Effector memory CD8-positive, alpha-beta T cell (primary cell): ENCODE measurements around the gene DPP6.

ENCODE experiments used
- ATAC-seq: fragments of 150-1000 bp; cut with Tn5 transposase; replicated peaks from 2 replicates; pipeline ENCODE4 v1.10.0; 2021; ENCODE audit warnings: mild to moderate bottlenecking, moderate library complexity
- DNase-seq, 3 experiments: peaks; one replicate each; pipeline ENCODE4 v3.0.0; 2021
- H3K27ac Mint-ChIP-seq, 2 donors: one replicate each; pipeline ENCODE4 v1.8.0; 2022; ENCODE audit warnings: mild to moderate bottlenecking in 2 of 2, mixed read lengths in 2 of 2, moderate library complexity in 2 of 2
- H3K27me3 Mint-ChIP-seq, 2 donors: one replicate each; pipeline ENCODE4 v1.8.0; 2022; ENCODE audit warnings: mixed read lengths in 2 of 2
- H3K36me3 Mint-ChIP-seq: one replicate; pipeline ENCODE4 v1.8.0; 2022; ENCODE audit warnings: mild to moderate bottlenecking, moderate library complexity, mixed read lengths; ENCODE audit not compliant: insufficient read depth
- H3K4me1 Mint-ChIP-seq, 2 donors: one replicate each; pipeline ENCODE4 v1.8.0; 2022; ENCODE audit warnings: low read depth in 2 of 2, mixed read lengths in 2 of 2
- H3K4me3 Mint-ChIP-seq, 2 donors: one replicate each; pipeline ENCODE4 v1.8.0; 2022; ENCODE audit warnings: mild to moderate bottlenecking in 2 of 2, mixed read lengths in 2 of 2, moderate library complexity in 2 of 2
- H3K9me3 Mint-ChIP-seq, 2 donors: one replicate each; pipeline ENCODE4 v1.8.0; 2022; ENCODE audit warnings: mixed read lengths in 2 of 2

DPP6 gene

GRCh38 chr7:154909241-154910105 is 857.3 kb downstream of the DPP6 start:
- Mint-ChIP-seq H3K4me1 (peaks cover 8 to 11% of the 10 kb centered on the region in 2 donors), H3K27me3 (peaks cover 30 to 55% of the 10 kb centered on the region in 2 donors), H3K9me3 (peaks cover 0 to 2% of the 10 kb centered on the region in 2 donors), H3K27ac (no peak overlapping the region), H3K36me3 (no peaks in the 10 kb centered on the region), H3K4me3 (no peak overlapping the region)
- ATAC-seq: no peak
- no peak for DNase-seq

GRCh38 chr7:154910125-154910524 is 857.9 kb downstream of the DPP6 start:
- no peak for ATAC-seq

GRCh38 chr7:154910977-154911376 is 858.8 kb downstream of the DPP6 start:
- no peak overlapping the region for H3K4me3 Mint-ChIP-seq
- H3K4me1 Mint-ChIP-seq: peaks cover 8 to 11% of the 10 kb centered on the region in 2 donors
- peaks cover 0 to 2% of the 10 kb centered on the region in 2 donors for H3K9me3 Mint-ChIP-seq
- no peak for DNase-seq
- peak overlapping the region in 1 of 2 donors; percentile 7 for H3K27ac Mint-ChIP-seq
- no peak for ATAC-seq
- no peaks in the 10 kb centered on the region for H3K36me3 Mint-ChIP-seq
- peaks cover 34 to 55% of the 10 kb centered on the region in 2 donors for H3K27me3 Mint-ChIP-seq

More at GRCh38 chr7:154910125-154910524, 857.9 kb downstream of the DPP6 start:
- Mint-ChIP-seq H3K27ac (no peak overlapping the region), H3K4me3 (no peak overlapping the region), H3K27me3 (peaks cover 30 to 55% of the 10 kb centered on the region in 2 donors), H3K4me1 (peaks cover 8 to 11% of the 10 kb centered on the region in 2 donors), H3K9me3 (peaks cover 0 to 2% of the 10 kb centered on the region in 2 donors), H3K36me3 (no peaks in the 10 kb centered on the region)
- no peak for DNase-seq

- H3K4me3 Mint-ChIP-seq: no peak overlapping the region
- H3K4me1 Mint-ChIP-seq: peaks cover 8 to 11% of the 10 kb centered on the region in 2 donors
- DNase-seq (no peak), ATAC-seq (no peak)
- peaks cover 36 to 57% of the 10 kb centered on the region in 2 donors for H3K27me3 Mint-ChIP-seq
- H3K27ac Mint-ChIP-seq: peak overlapping the region in 1 of 2 donors; percentile 7
- H3K36me3 Mint-ChIP-seq: no peaks in the 10 kb centered on the region
- H3K9me3 Mint-ChIP-seq: peaks cover 0 to 2% of the 10 kb centered on the region in 2 donors
These were observed 859.2 kb downstream of the DPP6 start for GRCh38 chr7:154911411-154911810.

- H3K4me3 Mint-ChIP-seq: no peak overlapping the region
- H3K27ac Mint-ChIP-seq: no peak overlapping the region
- H3K9me3 Mint-ChIP-seq: peaks cover 0 to 2% of the 10 kb centered on the region in 2 donors
- DNase-seq (no peak), ATAC-seq (no peak)
- peaks cover 8 to 11% of the 10 kb centered on the region in 2 donors for H3K4me1 Mint-ChIP-seq
- H3K27me3 Mint-ChIP-seq: peaks cover 36 to 63% of the 10 kb centered on the region in 2 donors
- no peaks in the 10 kb centered on the region for H3K36me3 Mint-ChIP-seq
These were observed 859.8 kb downstream of the DPP6 start for GRCh38 chr7:154911862-154912455.

- no peak for ATAC-seq
- no peak overlapping the region for H3K4me3 Mint-ChIP-seq
- H3K27me3 Mint-ChIP-seq: peaks cover 34 to 65% of the 10 kb centered on the region in 2 donors
- DNase-seq: no peak
- no peak overlapping the region for H3K27ac Mint-ChIP-seq
- H3K9me3 Mint-ChIP-seq: peaks cover 0 to 2% of the 10 kb centered on the region in 2 donors
- H3K36me3 Mint-ChIP-seq: no peaks in the 10 kb centered on the region
- H3K4me1 Mint-ChIP-seq: peaks cover 6 to 7% of the 10 kb centered on the region in 2 donors
These were observed 860.9 kb downstream of the DPP6 start for GRCh38 chr7:154912871-154913637.

GRCh38 chr7:154913638-154914307 is 861.6 kb downstream of the DPP6 start:
- Mint-ChIP-seq H3K36me3 (no peaks in the 10 kb centered on the region), H3K27me3 (peaks cover 29 to 65% of the 10 kb centered on the region in 2 donors), H3K9me3 (peaks cover 0 to 2% of the 10 kb centered on the region in 2 donors), H3K27ac (no peak overlapping the region), H3K4me1 (peaks cover 4% of the 10 kb centered on the region in 2 donors), H3K4me3 (peak overlapping the region; percentile 74 to 92)
- peak; percentile 89 to 90 (median 89) for DNase-seq
- peak; percentile 99 for ATAC-seq

GRCh38 chr7:154914308-154914995 is 862.3 kb downstream of the DPP6 start:
- no peak overlapping the region for H3K27ac Mint-ChIP-seq
- no peak for ATAC-seq
- peaks cover 0 to 2% of the 10 kb centered on the region in 2 donors for H3K9me3 Mint-ChIP-seq

GRCh38 chr7:154914996-154915380 is 862.8 kb downstream of the DPP6 start:
- Mint-ChIP-seq H3K4me3 (peak overlapping the region in 1 of 2 donors; percentile 92), H3K27me3 (peaks cover 20 to 52% of the 10 kb centered on the region in 2 donors), H3K4me1 (peaks cover 4% of the 10 kb centered on the region in 2 donors), H3K27ac (no peak overlapping the region), H3K36me3 (no peaks in the 10 kb centered on the region), H3K9me3 (peaks cover 0 to 2% of the 10 kb centered on the region in 2 donors)
- DNase-seq (no peak), ATAC-seq (no peak)

More at GRCh38 chr7:154914308-154914995, 862.3 kb downstream of the DPP6 start:
- peaks cover 24 to 58% of the 10 kb centered on the region in 2 donors for H3K27me3 Mint-ChIP-seq
- no peak for DNase-seq
- no peaks in the 10 kb centered on the region for H3K36me3 Mint-ChIP-seq
- peak overlapping the region in 1 of 2 donors; percentile 92 for H3K4me3 Mint-ChIP-seq
- peaks cover 4% of the 10 kb centered on the region in 2 donors for H3K4me1 Mint-ChIP-seq

- H3K4me1 Mint-ChIP-seq: peaks cover 4% of the 10 kb centered on the region in 2 donors
- H3K36me3 Mint-ChIP-seq: no peaks in the 10 kb centered on the region
- peaks cover 0 to 2% of the 10 kb centered on the region in 2 donors for H3K9me3 Mint-ChIP-seq
- ATAC-seq (no peak), DNase-seq (no peak)
- peaks cover 20 to 50% of the 10 kb centered on the region in 2 donors for H3K27me3 Mint-ChIP-seq
- no peak overlapping the region for H3K4me3 Mint-ChIP-seq
- H3K27ac Mint-ChIP-seq: no peak overlapping the region
These were observed 863.4 kb downstream of the DPP6 start for GRCh38 chr7:154915600-154915999.

- no peaks in the 10 kb centered on the region for H3K9me3 Mint-ChIP-seq
- no peak overlapping the region for H3K27ac Mint-ChIP-seq
- H3K36me3 Mint-ChIP-seq: no peaks in the 10 kb centered on the region
- H3K4me3 Mint-ChIP-seq: no peak overlapping the region
- H3K4me1 Mint-ChIP-seq: peaks cover 4% of the 10 kb centered on the region in 2 donors
- peaks cover 14 to 50% of the 10 kb centered on the region in 2 donors for H3K27me3 Mint-ChIP-seq
- DNase-seq (no peak), ATAC-seq (no peak)
These were observed 864.2 kb downstream of the DPP6 start for GRCh38 chr7:154916381-154916780.
